AG08396 (cell line): ENCODE measurements around the gene DPP10.

Experiments used
- DNase-seq: peaks from one replicate; pipeline ENCODE4 v3.0.0; 2012; ENCODE audit warnings: low spot score, mixed read lengths

DPP10 gene

GRCh38 chr2:115569547-115569946 is 1127.1 kb downstream of the DPP10 start:
- DNase-seq: no peak

DNA sequence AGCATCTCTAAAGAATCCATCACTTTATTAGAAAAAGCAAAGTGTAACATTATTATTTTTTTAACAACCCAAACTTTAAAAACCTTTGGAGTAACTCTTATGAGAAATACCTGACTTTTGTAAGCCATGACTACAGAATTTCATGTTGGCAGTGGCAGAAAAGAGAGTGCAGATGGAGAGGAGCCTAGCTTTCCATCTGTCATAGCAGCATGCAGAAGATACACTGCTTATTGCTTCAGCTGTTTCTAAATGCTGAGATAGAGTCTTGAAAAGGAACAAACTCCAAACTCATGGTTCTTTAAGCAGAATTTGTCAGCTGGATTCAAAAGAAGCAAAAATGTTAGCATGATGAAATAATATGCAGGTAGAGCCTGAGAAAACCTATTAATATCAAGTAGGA is 1130.3 kb downstream of the DPP10 start:
- DNase-seq: no peak

- no peak for DNase-seq
Observed at GRCh38 chr2:115573756-115574155, 1131.3 kb downstream of the DPP10 start.

- DNase-seq: no peak
Observed at GRCh38 chr2:115574667-115575066, 1132.2 kb downstream of the DPP10 start.

- no peak for DNase-seq
Observed at GRCh38 chr2:115580784-115581183, 1138.3 kb downstream of the DPP10 start.

GRCh38 chr2:115584507-115584906 is 1142.1 kb downstream of the DPP10 start:
- no peak for DNase-seq

DNA sequence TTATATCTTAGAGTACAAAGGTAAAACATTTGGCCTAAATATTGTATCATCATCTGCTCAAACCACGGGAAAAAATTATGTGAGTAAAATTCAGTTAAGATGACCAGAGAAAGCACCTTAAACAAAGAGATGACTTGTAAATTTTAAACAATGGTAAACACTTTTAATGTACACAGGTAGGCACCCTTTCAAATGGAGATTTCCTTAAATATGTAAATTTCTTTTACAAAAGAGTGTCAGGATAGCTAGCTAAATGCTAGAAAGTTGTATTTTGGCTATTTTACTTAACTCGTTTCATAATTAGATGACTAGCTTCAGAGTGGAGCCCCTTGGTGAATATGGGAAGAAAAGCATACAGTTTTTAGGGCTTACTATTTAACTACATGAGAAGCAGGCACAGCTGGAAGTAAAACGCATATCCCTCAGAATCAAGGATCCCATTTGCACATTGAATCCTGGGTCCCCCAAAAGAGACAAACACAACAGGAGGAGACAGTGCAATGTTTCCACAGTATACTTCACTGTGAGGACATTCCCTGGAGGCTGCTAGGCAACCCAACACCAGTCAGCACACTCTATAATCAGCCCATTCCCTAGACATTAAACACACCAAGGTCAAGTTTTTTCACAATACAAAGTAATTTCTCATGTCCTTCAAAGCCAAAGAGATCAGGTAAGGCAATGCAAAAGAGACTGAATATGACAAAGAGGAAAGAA is 1154.4 kb downstream of the DPP10 start:
- no peak for DNase-seq

DNA sequence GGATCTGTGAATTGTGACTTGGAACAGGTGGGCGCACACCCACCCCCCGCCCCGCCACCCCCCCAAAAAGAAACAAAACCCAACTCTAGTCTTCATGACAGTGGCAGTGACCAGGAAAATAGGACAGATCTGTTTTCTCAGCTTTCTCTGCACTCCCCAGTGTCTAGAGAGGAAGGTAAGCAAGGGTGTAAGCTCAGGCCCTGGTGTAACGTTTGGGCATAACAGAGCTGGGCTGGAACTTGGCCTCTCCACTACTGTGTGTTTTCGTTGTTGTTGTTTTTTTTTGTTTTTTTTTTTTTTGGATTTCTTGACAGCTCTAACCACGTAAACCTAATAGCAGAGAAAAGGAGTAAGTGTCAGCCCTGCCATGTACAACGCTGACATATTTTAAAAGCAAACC is 1160.8 kb downstream of the DPP10 start:
- DNase-seq: no peak

DNA sequence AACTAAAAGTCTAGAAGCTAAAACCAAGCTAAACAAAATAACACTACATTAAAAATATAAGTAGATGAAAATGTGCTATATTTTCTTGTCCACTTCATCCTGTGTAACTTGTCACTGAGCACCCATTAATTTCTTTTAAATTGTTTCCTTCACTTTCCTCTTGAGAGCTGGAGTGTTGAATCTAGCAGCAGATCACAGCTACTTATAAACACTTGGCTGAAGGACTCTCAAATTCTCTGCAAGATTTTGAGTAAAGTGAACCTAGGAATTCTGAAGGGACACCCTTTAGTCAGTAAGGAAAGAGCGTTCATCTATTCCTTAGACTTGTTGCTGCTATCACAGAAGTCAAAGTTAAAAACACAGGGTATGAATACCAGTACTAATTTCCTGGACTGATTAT is 1163.9 kb downstream of the DPP10 start:
- DNase-seq: no peak

GRCh38 chr2:115609978-115610377 is 1167.5 kb downstream of the DPP10 start:
- DNase-seq: no peak

- DNase-seq: no peak
Observed at GRCh38 chr2:115610888-115611287, 1168.4 kb downstream of the DPP10 start.

GRCh38 chr2:115624332-115624731 is 1181.9 kb downstream of the DPP10 start:
- no peak for DNase-seq

DNA sequence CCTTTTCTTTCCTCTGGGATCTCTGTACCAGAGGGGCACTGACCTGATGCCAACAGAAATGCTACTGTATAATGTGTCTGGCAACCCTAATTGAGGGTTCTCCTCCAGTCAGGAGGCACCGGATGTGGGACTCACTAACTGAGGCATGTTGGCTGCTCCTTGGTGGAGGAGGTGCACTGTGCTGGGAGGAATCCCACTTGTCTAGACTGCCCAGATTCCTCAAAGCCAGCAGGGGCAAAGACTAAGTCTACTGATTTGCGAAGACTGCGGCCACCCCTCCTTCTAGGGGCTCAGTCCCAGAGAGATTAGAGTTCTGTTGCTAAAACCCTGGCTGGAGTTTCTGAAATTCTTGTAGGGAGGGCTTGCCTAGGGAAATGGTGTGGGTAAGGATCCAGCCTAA is 1192.1 kb downstream of the DPP10 start:
- DNase-seq: no peak

GRCh38 chr2:115635430-115635829 is 1193.0 kb downstream of the DPP10 start:
- no peak for DNase-seq

GRCh38 chr2:115649731-115650130 is 1207.3 kb downstream of the DPP10 start:
- no peak for DNase-seq

GRCh38 chr2:115650827-115651226 is 1208.4 kb downstream of the DPP10 start:
- no peak for DNase-seq

DNA sequence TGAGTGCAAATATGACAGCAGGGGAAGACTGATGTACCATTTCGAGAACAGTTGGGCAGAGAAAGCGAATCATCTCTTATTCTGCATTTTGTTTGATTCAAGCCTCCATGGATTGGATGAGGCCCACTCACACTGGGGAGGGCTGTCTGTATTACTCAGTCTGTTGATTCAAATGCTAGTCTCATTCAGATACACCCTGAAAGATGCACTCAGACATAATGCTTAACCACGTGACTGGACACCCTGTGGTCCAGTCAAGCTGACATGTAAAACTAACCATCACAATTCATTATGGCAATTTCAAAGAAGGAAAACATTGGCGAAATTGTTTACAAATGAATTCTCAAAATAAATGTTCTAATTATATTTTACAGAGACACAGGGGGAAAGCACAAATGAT is 1210.2 kb downstream of the DPP10 start:
- no peak for DNase-seq

DNA sequence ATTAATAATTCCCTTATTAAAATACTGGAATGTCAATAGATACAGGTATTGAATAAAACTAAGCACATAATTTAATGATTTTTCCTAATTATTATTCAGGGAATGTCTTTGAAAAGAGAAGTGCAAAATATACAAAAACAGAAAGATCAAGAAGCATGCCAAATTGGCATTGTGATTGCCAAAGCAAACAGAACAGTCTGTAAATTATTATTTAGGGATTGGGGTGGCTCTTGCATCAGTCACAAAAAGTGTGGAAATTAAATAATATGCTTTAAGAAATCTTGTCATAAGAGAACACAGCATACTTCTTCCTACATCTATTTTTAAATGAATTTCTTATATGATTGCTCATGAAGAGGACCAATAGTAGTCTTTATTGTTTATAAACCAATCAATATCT is 1211.9 kb downstream of the DPP10 start:
- no peak for DNase-seq

DNA sequence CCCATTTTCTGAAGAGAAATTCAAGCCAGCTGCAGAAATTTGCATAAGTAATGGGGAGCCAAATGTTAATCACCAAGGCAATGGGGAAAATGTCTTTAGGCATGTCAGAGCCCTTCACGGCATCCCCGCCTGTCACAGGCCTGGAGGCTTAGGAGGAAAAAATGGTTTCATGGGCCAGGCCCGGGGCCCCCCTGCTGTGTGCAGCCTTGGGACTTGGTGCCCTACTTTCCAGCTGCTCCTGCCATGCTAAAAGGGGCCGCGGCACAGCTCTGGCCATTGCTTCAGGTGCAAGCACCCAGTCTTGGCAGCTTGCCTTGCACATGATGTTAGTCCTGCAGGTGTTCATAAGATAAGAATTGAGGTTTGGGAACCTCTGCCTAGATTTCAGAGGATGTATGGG is 1235.7 kb downstream of the DPP10 start:
- DNase-seq: no peak

DNA sequence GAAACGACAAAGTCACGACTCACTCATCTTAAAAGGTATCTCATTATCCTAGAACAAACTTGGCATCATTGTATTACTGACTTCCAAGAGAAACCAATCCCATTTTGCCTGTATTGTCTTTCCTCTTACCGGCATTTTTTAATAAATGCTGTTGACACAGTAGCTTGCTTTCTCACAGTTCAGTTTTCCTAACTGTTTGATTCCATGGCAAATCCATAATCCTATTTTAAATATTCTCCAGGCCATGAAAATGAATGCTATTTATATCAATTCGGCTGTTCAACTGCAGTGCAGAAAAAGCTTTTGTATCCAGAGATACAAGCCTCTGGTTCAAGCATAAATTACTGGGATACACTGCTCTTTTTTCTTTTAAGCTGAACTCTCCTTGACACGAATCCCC is 1241.9 kb downstream of the DPP10 start:
- no peak for DNase-seq

- no peak for DNase-seq
Observed at GRCh38 chr2:115691409-115691808, 1249.0 kb downstream of the DPP10 start.

DNA sequence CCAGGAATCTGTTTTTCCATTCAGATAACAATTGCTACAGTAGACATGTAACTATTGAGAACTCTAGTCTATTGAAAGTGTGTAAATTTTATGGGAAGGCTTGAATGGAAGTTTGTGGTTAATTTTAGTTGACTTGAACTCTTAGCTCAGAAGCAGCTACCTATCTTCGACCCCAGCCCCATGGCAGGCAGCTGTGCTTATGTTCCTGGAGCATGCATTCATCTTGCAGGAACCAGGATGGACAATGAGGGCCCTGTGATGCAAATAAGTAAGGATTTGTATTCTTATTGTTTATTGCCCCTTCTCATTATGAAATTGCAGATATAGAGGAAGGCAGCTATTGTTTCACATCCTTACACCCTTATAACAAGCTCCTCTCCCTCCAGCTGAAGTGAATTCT is 1252.2 kb downstream of the DPP10 start:
- no peak for DNase-seq

DNA sequence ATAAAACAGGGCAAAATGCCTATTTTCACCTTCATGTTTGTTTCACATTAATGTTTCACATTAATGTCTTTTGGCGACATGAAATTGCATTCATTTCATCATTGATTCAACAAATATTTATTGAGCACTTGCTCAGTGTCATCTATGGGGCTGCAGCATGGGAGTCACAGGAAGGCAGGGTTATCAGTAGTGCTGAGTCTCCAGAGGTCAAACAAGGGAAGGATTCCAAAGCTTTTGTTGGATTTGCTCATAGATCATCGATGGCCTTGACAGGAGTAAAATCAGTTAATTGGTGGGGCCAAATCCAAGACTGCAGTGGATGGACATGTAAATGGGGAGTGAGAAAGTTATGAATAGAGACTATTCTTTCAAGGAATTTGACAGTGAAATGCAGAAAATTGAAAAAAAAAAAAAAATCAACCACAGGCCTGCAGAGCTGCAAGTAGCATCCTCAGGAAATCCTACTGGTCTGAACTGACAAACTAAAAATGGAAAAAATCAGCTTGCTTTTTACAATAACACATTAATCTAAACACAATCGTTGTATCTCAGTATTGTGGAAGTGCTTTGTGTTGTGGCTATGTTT is 1290.8 kb downstream of the DPP10 start:
- no peak for DNase-seq

DNA sequence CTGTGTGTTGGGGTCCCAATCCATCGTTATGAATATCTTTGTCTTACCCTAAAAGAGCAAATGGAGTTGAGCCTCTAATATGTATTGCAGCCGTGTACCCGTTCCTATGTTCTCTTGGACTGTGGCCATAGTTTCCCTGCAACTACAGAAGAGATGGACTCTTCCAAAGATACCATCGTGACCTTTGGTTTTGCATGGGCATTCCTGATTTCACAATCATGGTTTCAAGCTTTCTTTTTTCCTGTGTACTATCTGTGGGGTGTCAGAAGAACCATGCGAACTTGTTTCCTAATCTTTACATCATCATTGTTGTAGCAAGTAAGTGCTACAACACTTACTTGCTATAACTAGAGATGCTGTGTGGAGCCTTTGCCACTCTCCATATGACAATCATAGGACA is 1295.7 kb downstream of the DPP10 start:
- DNase-seq: no peak
